Panc1 (cell line): ENCODE data around the gene DENND1C. TPM values are rescaled to one million over a fixed set of nuclear protein-coding genes. Genes with fewer than 3 reads are reported as not detected.

Experiments used
- ATAC-seq: fragments of 200-7000 bp; cut with Tn5 transposase; 2 replicates; pipeline ENCODE4 v1.9.1; 2020; ENCODE audit warnings: mild to moderate bottlenecking, moderate library complexity
- BruUV-seq: library from RNA; stranded (reverse); fragments of 400-500 nt; replicated peaks from 2 replicates; lab custom pipeline; 2021; lab: Mats Ljungman, UMichigan
- CTCF ChIA-PET: fragments of 300-600 bp; sonication (Branson Sonifier 250); formaldehyde crosslinking; loops from one replicate; lab custom pipeline; 2022; ENCODE audit warnings: antibody characterized with exemption; lab: Charles Lee
- POLR2A ChIA-PET: fragments of 300-600 bp; sonication (Branson Sonifier 250); formaldehyde crosslinking; loops from one replicate; lab custom pipeline; 2022; ENCODE audit warnings: antibody characterized with exemption; lab: Charles Lee
- DNase-seq: peaks from one replicate; pipeline ENCODE4 v3.0.0-alpha.2; 2010; ENCODE audit warnings: low read depth, low spot score
- H3K27ac ChIP-seq: 2 replicates; pipeline ENCODE4 v1.5.1; 2011; ENCODE audit warnings: mild to moderate bottlenecking, low read length, inconsistent platforms
- H3K27me3 ChIP-seq: fragments of 200-500 bp; sonication (Bioruptor generic); 2 replicates; pipeline ENCODE4 v1.6.0; 2014; ENCODE audit warnings: low read length, inconsistent platforms; ENCODE audit not compliant: control insufficient read depth, insufficient read depth
- H3K36me3 ChIP-seq: fragments of 200-500 bp; sonication (Bioruptor generic); 2 replicates; pipeline ENCODE4 v1.5.1; 2014; ENCODE audit warnings: inconsistent platforms, mild to moderate bottlenecking, low read length, moderate library complexity; ENCODE audit not compliant: control insufficient read depth, insufficient read depth
- H3K4me1 ChIP-seq: 2 replicates; pipeline ENCODE4 v1.5.1; 2011; ENCODE audit warnings: inconsistent platforms, mild to moderate bottlenecking, low read length, moderate library complexity; ENCODE audit not compliant: control insufficient read depth, insufficient read depth
- H3K4me3 ChIP-seq, 2 experiments: 2 replicates each; pipeline ENCODE4 v1.5.1; 2011 to 2012; ENCODE audit warnings: low read depth in 2 of 2, low read length in 2 of 2, mild to moderate bottlenecking in 2 of 2, inconsistent platforms in 1 of 2, moderate library complexity in 1 of 2
- H3K9me3 ChIP-seq: fragments of 200-500 bp; sonication (Bioruptor generic); 2 replicates; pipeline ENCODE4 v1.5.1; 2014; ENCODE audit warnings: low read depth, mild to moderate bottlenecking, inconsistent platforms, low read length, moderate library complexity; ENCODE audit not compliant: control insufficient read depth, insufficient read depth
- CTCF ChIP-seq: fragments of 450-650 bp; IDR thresholded peaks from 2 replicates; pipeline ENCODE4 v1.5.1; 2017; ENCODE audit warnings: mild to moderate bottlenecking
- POLR2AphosphoS5 ChIP-seq: IDR thresholded peaks from 2 replicates; pipeline ENCODE4 v1.6.1; 2012; ENCODE audit warnings: mild to moderate bottlenecking, low read depth, low read length, moderate library complexity
- REST ChIP-seq, 2 experiments: IDR thresholded peaks; 2 replicates each; pipeline ENCODE4 v1.6.1; 2011 to 2012; ENCODE audit warnings: low read depth in 2 of 2, control low read depth in 1 of 2, low read length in 1 of 2, mild to moderate bottlenecking in 1 of 2, moderate library complexity in 1 of 2; ENCODE audit not compliant: insufficient read depth in 1 of 2
- SIN3A ChIP-seq: IDR thresholded peaks from 2 replicates; pipeline ENCODE4 v1.6.1; 2012; ENCODE audit warnings: low read depth, mild to moderate bottlenecking, low read length, moderate library complexity, borderline replicate concordance; ENCODE audit not compliant: insufficient read depth
- TCF7L2 ChIP-seq: IDR thresholded peaks from 2 replicates; pipeline ENCODE4 v1.6.1; 2011; ENCODE audit warnings: mild to moderate bottlenecking, low read depth, low read length, inconsistent platforms
- in situ Hi-C: cut with HindIII; loops from 2 replicates; pipeline ENCODE4 v1.10.0; 2016; ENCODE audit warnings: low sequenced_read_pairs, low pct_unique_long_range_greater_than_20kb
- intact Hi-C: fragments of 100-400 bp; cut with micrococcal nuclease; formaldehyde crosslinking; loops from one replicate; pipeline ENCODE4 v1.10.0; 2022; ENCODE audit not compliant: unreplicated experiment
- total RNA-seq: library from RNA; stranded (reverse); gene quantifications from one replicate; pipeline ENCODE4 v1.2.1, GENCODE V29; 2021; ENCODE audit not compliant: unreplicated experiment

DENND1C gene
- total RNA-seq, 1 experiment from 2014 or later: 0.39 TPM

- CTCF ChIA-PET: no interaction called here
- H3K27ac ChIP-seq: no peak within 1 kb of the TSS
- POLR2A ChIA-PET: interaction anchor here (0.6 kb wide), 1 partner anchor 40 kb away, joined by 11 read pairs; no protein-coding TSS in a partner anchor
- BruUV-seq: no TSS peak
- H3K9me3 ChIP-seq: no peaks in the 10 kb centered on the region
- H3K27me3 ChIP-seq: no peaks in the 10 kb centered on the region
- H3K36me3 ChIP-seq: no peaks in the 10 kb centered on the region
- ATAC-seq (no peak), DNase-seq (no peak)
- TF ChIP-seq REST (IDR thresholded peaks at IDR 0.05; ENCODE audit: insufficient read depth in 1 of 2, low read depth in 2 of 2, low read length in 1 of 2): no peak
- no peak for TF ChIP-seq POLR2AphosphoS5
- no peak for TF ChIP-seq TCF7L2
- TF ChIP-seq CTCF: no peak
- no peak for TF ChIP-seq SIN3A
- no peak within 1 kb of the TSS for H3K4me3 ChIP-seq
- intact Hi-C loops: no loop called here
- no peaks in the 10 kb centered on the region for H3K4me1 ChIP-seq
- in situ Hi-C loops: no loop called here
These were observed 47.9 kb downstream of the DENND1C start, which contains the start of gene SLC25A41 for GRCh38 chr19:6433663-6434062. SLC25A41 (minus strand) TSS chr19:6433763; CDS start chr19:6433693, 70 bp downstream.

GRCh38 chr19:6433165-6433564 is 48.4 kb downstream of the DENND1C start:
- ATAC-seq: no peak
- BruUV-seq: no TSS peak
- no peak overlapping the region for H3K4me3 ChIP-seq
- ChIA-PET POLR2A (no interaction called here), CTCF (no interaction called here)
- no peaks in the 10 kb centered on the region for H3K4me1 ChIP-seq
- in situ Hi-C loops: no loop called here
- TF ChIP-seq TCF7L2: no peak
- TF ChIP-seq SIN3A: no peak
- TF ChIP-seq CTCF: no peak
- no peak for TF ChIP-seq REST (IDR thresholded peaks at IDR 0.05; ENCODE audit: insufficient read depth in 1 of 2, low read depth in 2 of 2, low read length in 1 of 2)
- TF ChIP-seq POLR2AphosphoS5: no peak
- DNase-seq: no peak
- H3K9me3 ChIP-seq: no peaks in the 10 kb centered on the region
- H3K27me3 ChIP-seq: no peaks in the 10 kb centered on the region
- H3K27ac ChIP-seq: no peak overlapping the region
- no peaks in the 10 kb centered on the region for H3K36me3 ChIP-seq
- intact Hi-C loops: no loop called here
